DOHH2 (cell line): Measurements from ENCODE around the gene BCL2.

Source experiments
- H3F3A ChIP-seq: fragments of 200-600 bp; sonication (generic), shearing (Covaris generic); 2 replicates; pipeline ENCODE4 v1.6.0; 2016; ENCODE audit warnings: antibody characterized with exemption, mild to moderate bottlenecking; ENCODE audit not compliant: control insufficient read depth, insufficient read depth
- H3K27ac ChIP-seq: fragments of 200-600 bp; sonication (generic); 2 replicates; pipeline ENCODE4 v1.5.1; 2014; ENCODE audit warnings: low read depth, mild to moderate bottlenecking, low read length, moderate library complexity
- H3K27me3 ChIP-seq: fragments of 200-600 bp; sonication (generic); 2 replicates; pipeline ENCODE4 v1.6.1; 2014; ENCODE audit warnings: mild to moderate bottlenecking, low read length, mixed read lengths; ENCODE audit not compliant: control insufficient read depth
- H3K36me3 ChIP-seq: fragments of 200-600 bp; sonication (generic); 2 replicates; pipeline ENCODE4 v1.6.1; 2014; ENCODE audit warnings: mild to moderate bottlenecking, low read length, moderate library complexity, mixed read lengths; ENCODE audit not compliant: control insufficient read depth
- H3K4me1 ChIP-seq: fragments of 200-600 bp; sonication (generic); 2 replicates; pipeline ENCODE4 v1.6.1; 2014; ENCODE audit warnings: mild to moderate bottlenecking, low read length, mixed read lengths; ENCODE audit not compliant: control insufficient read depth
- H3K4me2 ChIP-seq: fragments of 200-600 bp; sonication (generic); 2 replicates; pipeline ENCODE4 v1.6.0; 2014; ENCODE audit warnings: mild to moderate bottlenecking, low read length, moderate library complexity
- H3K4me3 ChIP-seq: fragments of 200-600 bp; sonication (generic); 2 replicates; pipeline ENCODE4 v1.5.1; 2014; ENCODE audit warnings: mild to moderate bottlenecking, low read length, mixed read lengths
- H3K79me2 ChIP-seq: fragments of 200-600 bp; sonication (generic); 2 replicates; pipeline ENCODE4 v1.6.1; 2014; ENCODE audit warnings: mild to moderate bottlenecking, low read length, mixed read lengths; ENCODE audit not compliant: control insufficient read depth
- H3K9me2 ChIP-seq: fragments of 200-600 bp; sonication (generic); replicated peaks from 2 replicates; pipeline ENCODE4 v1.6.1; 2014; ENCODE audit warnings: mild to moderate bottlenecking, low read length, mixed read lengths; ENCODE audit not compliant: control insufficient read depth
- H3K9me3 ChIP-seq: fragments of 200-600 bp; sonication (generic); 2 replicates; pipeline ENCODE4 v1.6.1; 2014; ENCODE audit warnings: antibody characterized with exemption, low read length, mixed read lengths; ENCODE audit not compliant: control insufficient read depth, insufficient read depth
- H4K20me1 ChIP-seq: fragments of 200-600 bp; sonication (generic); 2 replicates; pipeline ENCODE4 v1.6.0; 2014; ENCODE audit warnings: low read depth, mild to moderate bottlenecking, antibody characterized with exemption, low read length, moderate library complexity; ENCODE audit not compliant: control insufficient read depth, insufficient read depth
- EZH2phosphoT487 ChIP-seq: fragments of 200-600 bp; sonication (generic); IDR thresholded peaks from 2 replicates; pipeline ENCODE4 v1.6.1; 2017; ENCODE audit warnings: borderline replicate concordance, mild to moderate bottlenecking, antibody characterized with exemption, low read length, moderate library complexity, mixed read lengths
- TF ChIP-seq, protein P1 (sequence below): fragments of 200-600 bp; sonication (generic); IDR thresholded peaks from one replicate; pipeline ENCODE4 v1.5.1; 2014; ENCODE audit warnings: antibody characterized with exemption, mild to moderate bottlenecking, low read depth, low read length; ENCODE audit not compliant: poor library complexity, severe bottlenecking

Gene BCL2

DNA sequence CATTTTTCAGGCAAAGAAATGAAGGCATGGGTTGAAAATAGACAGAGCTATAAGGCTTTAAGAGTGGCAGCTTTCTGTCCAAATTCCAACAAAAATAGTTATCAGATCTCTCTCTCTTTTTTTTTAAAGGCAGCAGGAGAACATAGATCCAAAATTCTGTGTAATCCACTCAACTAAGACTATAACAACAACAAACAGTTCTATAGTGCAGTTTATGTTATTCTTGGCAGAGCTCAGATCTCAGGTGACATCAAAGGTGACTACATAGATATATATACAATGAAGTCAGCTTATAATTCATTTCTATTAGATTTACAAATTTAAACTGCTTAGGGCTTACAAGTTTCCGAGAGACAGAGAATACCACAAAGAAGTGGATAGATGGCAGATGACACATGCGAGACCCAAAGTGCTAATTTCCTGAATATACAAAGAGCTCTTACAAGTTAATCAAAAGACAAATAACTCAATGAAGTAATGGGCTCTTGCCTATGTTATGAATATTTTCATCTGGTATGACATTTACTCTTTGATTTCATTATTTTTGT lies 223.2 kb downstream of the BCL2 start:
- Histone ChIP-seq H3K27ac (no peak overlapping the region), H3K4me1 (no peaks in the 10 kb centered on the region), H3K9me3 (no peaks in the 10 kb centered on the region), H4K20me1 (no peaks in the 10 kb centered on the region), H3K27me3 (peaks cover 19% of the 10 kb centered on the region; the same call in 1 of the 2 replicates), H3K4me2 (no peak overlapping the region), H3K36me3 (no peaks in the 10 kb centered on the region), H3F3A (no peaks in the 10 kb centered on the region), H3K79me2 (no peaks in the 10 kb centered on the region), H3K9me2 (no peaks in the 10 kb centered on the region), H3K4me3 (no peak overlapping the region)
- TF ChIP-seq, protein P1, sequence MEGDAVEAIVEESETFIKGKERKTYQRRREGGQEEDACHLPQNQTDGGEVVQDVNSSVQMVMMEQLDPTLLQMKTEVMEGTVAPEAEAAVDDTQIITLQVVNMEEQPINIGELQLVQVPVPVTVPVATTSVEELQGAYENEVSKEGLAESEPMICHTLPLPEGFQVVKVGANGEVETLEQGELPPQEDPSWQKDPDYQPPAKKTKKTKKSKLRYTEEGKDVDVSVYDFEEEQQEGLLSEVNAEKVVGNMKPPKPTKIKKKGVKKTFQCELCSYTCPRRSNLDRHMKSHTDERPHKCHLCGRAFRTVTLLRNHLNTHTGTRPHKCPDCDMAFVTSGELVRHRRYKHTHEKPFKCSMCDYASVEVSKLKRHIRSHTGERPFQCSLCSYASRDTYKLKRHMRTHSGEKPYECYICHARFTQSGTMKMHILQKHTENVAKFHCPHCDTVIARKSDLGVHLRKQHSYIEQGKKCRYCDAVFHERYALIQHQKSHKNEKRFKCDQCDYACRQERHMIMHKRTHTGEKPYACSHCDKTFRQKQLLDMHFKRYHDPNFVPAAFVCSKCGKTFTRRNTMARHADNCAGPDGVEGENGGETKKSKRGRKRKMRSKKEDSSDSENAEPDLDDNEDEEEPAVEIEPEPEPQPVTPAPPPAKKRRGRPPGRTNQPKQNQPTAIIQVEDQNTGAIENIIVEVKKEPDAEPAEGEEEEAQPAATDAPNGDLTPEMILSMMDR, result no peak
- no peak for TF ChIP-seq EZH2phosphoT487

DNA sequence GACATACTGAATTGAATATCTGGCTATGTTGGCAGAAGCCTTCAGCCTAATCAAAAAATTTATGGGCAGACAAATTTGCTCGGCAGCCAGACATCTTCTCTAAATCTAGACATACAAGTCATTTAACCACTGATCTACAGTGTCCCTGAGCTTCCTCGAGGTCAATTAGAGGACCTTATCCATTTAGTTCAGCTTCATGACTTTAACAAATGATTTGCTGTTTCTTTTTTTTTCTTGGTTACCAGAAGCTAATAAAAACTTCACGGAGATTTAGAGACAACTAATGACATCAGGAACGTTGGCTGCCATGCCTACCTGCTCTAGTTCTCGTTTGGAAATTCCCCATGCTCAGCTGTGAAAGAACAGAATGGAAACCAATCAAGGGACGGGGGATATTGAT lies 223.8 kb downstream of the BCL2 start:
- Histone ChIP-seq H4K20me1 (no peaks in the 10 kb centered on the region), H3K27ac (no peak overlapping the region), H3F3A (no peaks in the 10 kb centered on the region), H3K27me3 (peaks cover 19% of the 10 kb centered on the region; the same call in 1 of the 2 replicates), H3K4me2 (no peak overlapping the region), H3K4me3 (no peak overlapping the region), H3K36me3 (no peaks in the 10 kb centered on the region), H3K4me1 (no peaks in the 10 kb centered on the region), H3K9me3 (no peaks in the 10 kb centered on the region), H3K9me2 (no peaks in the 10 kb centered on the region), H3K79me2 (no peaks in the 10 kb centered on the region)
- TF ChIP-seq, protein P1, result no peak
- TF ChIP-seq EZH2phosphoT487, result no peak

DNA sequence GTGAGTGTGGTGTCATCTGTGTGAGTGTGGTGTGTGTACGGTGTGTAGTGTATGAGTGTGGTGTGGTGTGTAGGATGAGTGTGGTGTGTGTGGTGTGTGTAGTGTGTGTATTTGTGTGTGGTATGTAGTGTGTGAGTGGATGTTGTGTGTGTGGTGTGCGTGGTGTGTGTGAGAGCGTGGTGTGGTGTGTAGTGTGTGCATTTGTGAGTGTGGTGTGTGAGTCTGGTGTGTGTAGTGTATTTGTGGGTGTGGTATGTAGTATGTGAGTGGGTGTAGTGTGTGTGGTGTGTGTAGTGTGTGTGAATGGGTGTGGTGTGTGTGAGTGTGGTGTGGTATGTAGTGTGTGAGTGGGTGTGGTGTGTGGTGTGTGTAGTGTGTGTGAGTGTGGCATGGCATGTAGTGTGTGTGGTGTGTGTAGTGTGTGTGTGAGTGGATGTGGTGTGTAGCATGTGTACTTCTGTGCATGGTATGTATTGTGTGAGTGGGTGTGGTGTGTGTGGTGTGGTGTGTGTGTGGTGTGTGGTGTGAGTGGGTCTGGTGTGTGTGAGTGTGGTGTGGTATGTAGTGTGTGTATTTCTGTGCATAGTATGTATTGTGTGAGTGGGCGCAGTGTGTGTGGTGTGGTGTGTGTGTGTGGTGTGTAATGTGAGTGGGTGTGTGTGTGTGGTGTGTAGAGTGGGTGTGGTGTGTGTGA lies 227.8 kb downstream of the BCL2 start:
- no peak overlapping the region for H3K27ac ChIP-seq
- H3K4me2 ChIP-seq, result no peak overlapping the region
- H3K36me3 ChIP-seq, result no peaks in the 10 kb centered on the region
- H3K4me1 ChIP-seq, result no peaks in the 10 kb centered on the region
- H4K20me1 ChIP-seq, result no peaks in the 10 kb centered on the region
- no peaks in the 10 kb centered on the region for H3F3A ChIP-seq
- no peak for TF ChIP-seq EZH2phosphoT487
- TF ChIP-seq, protein P1, result no peak
- peaks cover 7% of the 10 kb centered on the region; the same call in 1 of the 2 replicates for H3K27me3 ChIP-seq
- H3K9me2 ChIP-seq, result no peaks in the 10 kb centered on the region
- H3K79me2 ChIP-seq, result no peaks in the 10 kb centered on the region
- no peaks in the 10 kb centered on the region for H3K9me3 ChIP-seq
- H3K4me3 ChIP-seq, result no peak overlapping the region
